ENCODE results near the gene NKX1-2.

The NKX1-2 gene

GRCh38 chr10:124450012-124450782 is at the start of gene NKX1-2:
Gene NKX1-2, minus strand, starts transcription at chr10:124450035. Its CDS starts 92 bp downstream, at chr10:124449943.
- H3K4me3 ChIP-seq = peak within 1 kb of the TSS; percentile 2 to 51 (median 31)
- H3K27ac ChIP-seq = no peak within 1 kb of the TSS

- no peak overlapping the region for H3K4me3 ChIP-seq
- H3K27ac ChIP-seq = no peak overlapping the region
Observed at GRCh38 chr10:124498056-124498455, 48.2 kb upstream of the NKX1-2 start.

- Histone ChIP-seq H3K27ac (no peak overlapping the region), H3K4me3 (no peak overlapping the region)
Observed at GRCh38 chr10:124497196-124497881, 47.5 kb upstream of the NKX1-2 start.

- H3K27ac ChIP-seq = no peak overlapping the region
- no peak overlapping the region for H3K4me3 ChIP-seq
Observed at GRCh38 chr10:124496620-124497019, 46.8 kb upstream of the NKX1-2 start.

- H3K27ac ChIP-seq = no peak overlapping the region
Observed at GRCh38 chr10:124496150-124496549, 46.3 kb upstream of the NKX1-2 start.

GRCh38 chr10:124495725-124496124 is 45.9 kb upstream of the NKX1-2 start:
- Histone ChIP-seq H3K27ac (no peak overlapping the region), H3K4me3 (no peak overlapping the region)

More at GRCh38 chr10:124496150-124496549, 46.3 kb upstream of the NKX1-2 start:
- no peak overlapping the region for H3K4me3 ChIP-seq

- H3K27ac ChIP-seq = no peak overlapping the region
- no peak overlapping the region for H3K4me3 ChIP-seq
Observed at GRCh38 chr10:124495162-124495561, 45.3 kb upstream of the NKX1-2 start.

- H3K27ac ChIP-seq = peak overlapping the region in 1 of 21 experiments; percentile 58
- no peak overlapping the region for H3K4me3 ChIP-seq
Observed at GRCh38 chr10:124494046-124494807, 44.4 kb upstream of the NKX1-2 start.

- H3K4me3 ChIP-seq = no peak overlapping the region
Observed at GRCh38 chr10:124493214-124493882, 43.5 kb upstream of the NKX1-2 start.

GRCh38 chr10:124492266-124492665 is 42.4 kb upstream of the NKX1-2 start:
- Histone ChIP-seq H3K27ac (no peak overlapping the region), H3K4me3 (no peak overlapping the region)

More at GRCh38 chr10:124493214-124493882, 43.5 kb upstream of the NKX1-2 start:
- peak overlapping the region in 1 of 21 experiments; percentile 58 for H3K27ac ChIP-seq

GRCh38 chr10:124491105-124491504 is 41.3 kb upstream of the NKX1-2 start:
- no peak overlapping the region for H3K4me3 ChIP-seq
- H3K27ac ChIP-seq = no peak overlapping the region

GRCh38 chr10:124486635-124487034 is 36.8 kb upstream of the NKX1-2 start:
- no peak overlapping the region for H3K4me3 ChIP-seq
- no peak overlapping the region for H3K27ac ChIP-seq

GRCh38 chr10:124484661-124485060 is 34.8 kb upstream of the NKX1-2 start:
- Histone ChIP-seq H3K4me3 (no peak overlapping the region), H3K27ac (no peak overlapping the region)

GRCh38 chr10:124484031-124484430 is 34.2 kb upstream of the NKX1-2 start:
- no peak overlapping the region for H3K27ac ChIP-seq
- H3K4me3 ChIP-seq = no peak overlapping the region

GRCh38 chr10:124482876-124483275 is 33.0 kb upstream of the NKX1-2 start:
- H3K27ac ChIP-seq = no peak overlapping the region
- H3K4me3 ChIP-seq = no peak overlapping the region

GRCh38 chr10:124482236-124482800 is 32.5 kb upstream of the NKX1-2 start:
- H3K27ac ChIP-seq = no peak overlapping the region
- H3K4me3 ChIP-seq = no peak overlapping the region

- no peak overlapping the region for H3K27ac ChIP-seq
- H3K4me3 ChIP-seq = no peak overlapping the region
Observed at GRCh38 chr10:124481717-124482116, 31.9 kb upstream of the NKX1-2 start.

GRCh38 chr10:124480860-124481259 is 31.0 kb upstream of the NKX1-2 start:
- Histone ChIP-seq H3K4me3 (no peak overlapping the region), H3K27ac (no peak overlapping the region)

GRCh38 chr10:124478515-124478914 is 28.7 kb upstream of the NKX1-2 start:
- H3K27ac ChIP-seq = no peak overlapping the region
- no peak overlapping the region for H3K4me3 ChIP-seq

All from skin epidermis (tissue), 12 donors.